Medulla oblongata (tissue), 1 donor: Measurements from ENCODE around the gene CCDC174.
"Not testable (repeated sequence)": the region's sequence is repeated elsewhere in the genome, so short reads cannot be mapped to it uniquely, and the experiment has no call there.

ENCODE experiments used
- DNase-seq: peaks from one replicate; pipeline ENCODE4 v3.0.0-alpha.2; 2015; ENCODE audit errors: extremely low spot score

The CCDC174 gene

GRCh38 chr3:14652360-14652907 is 872 bp downstream of the CCDC174 start:
- not testable (repeated sequence) for DNase-seq

- DNase-seq: no peak
These were observed 6.0 kb downstream of the CCDC174 start for GRCh38 chr3:14657579-14657978.

GRCh38 chr3:14658978-14659377 is 7.4 kb downstream of the CCDC174 start:
- DNase-seq: no peak

- no peak for DNase-seq
These were observed 9.4 kb downstream of the CCDC174 start for GRCh38 chr3:14660942-14661341.

GRCh38 chr3:14663396-14664135 is 12.0 kb downstream of the CCDC174 start:
- DNase-seq: no peak

- no peak for DNase-seq
These were observed 12.6 kb downstream of the CCDC174 start for GRCh38 chr3:14664170-14664569.

- no peak for DNase-seq
These were observed 21.0 kb downstream of the CCDC174 start for GRCh38 chr3:14672588-14672987.

- DNase-seq: no peak
These were observed 23.3 kb downstream of the CCDC174 start, which contains the start of gene C3orf20 for GRCh38 chr3:14674841-14675240. Gene C3orf20 (plus strand): TSS chr3:14675141. CDS start chr3:14682714, 7,573 bp downstream.

GRCh38 chr3:14676881-14677280 is 25.3 kb downstream of the CCDC174 start:
- DNase-seq: no peak

GRCh38 chr3:14678015-14678503 is 26.5 kb downstream of the CCDC174 start:
- no peak for DNase-seq

- no peak for DNase-seq
These were observed 28.6 kb downstream of the CCDC174 start for GRCh38 chr3:14680115-14680514.

GRCh38 chr3:14680716-14681115 is 29.2 kb downstream of the CCDC174 start:
- DNase-seq: peak; percentile 4

GRCh38 chr3:14684447-14684846 is 32.9 kb downstream of the CCDC174 start:
- no peak for DNase-seq

GRCh38 chr3:14685179-14685578 is 33.6 kb downstream of the CCDC174 start:
- DNase-seq: no peak

- DNase-seq: no peak
These were observed 35.8 kb downstream of the CCDC174 start for GRCh38 chr3:14687360-14687759.

GRCh38 chr3:14688525-14688924 is 37.0 kb downstream of the CCDC174 start:
- DNase-seq: no peak

GRCh38 chr3:14689247-14689980 is 37.9 kb downstream of the CCDC174 start:
- DNase-seq: no peak

GRCh38 chr3:14691239-14691638 is 39.7 kb downstream of the CCDC174 start:
- DNase-seq: no peak

- DNase-seq: no peak
These were observed 40.2 kb downstream of the CCDC174 start for GRCh38 chr3:14691719-14692118.

- DNase-seq: no peak
These were observed 47.2 kb downstream of the CCDC174 start for GRCh38 chr3:14698601-14699244.

GRCh38 chr3:14699643-14700042 is 48.1 kb downstream of the CCDC174 start:
- DNase-seq: no peak

GRCh38 chr3:14700891-14701290 is 49.3 kb downstream of the CCDC174 start:
- no peak for DNase-seq
